Spleen (tissue), 11 donors: ENCODE results near the gene TIMM17B. TPM values are rescaled to one million over a fixed set of nuclear protein-coding genes. Genes with fewer than 3 reads are reported as not detected.

Experiments used
- DNase-seq: peaks from one replicate; pipeline ENCODE4 v3.0.0-alpha.2; 2020
- H3K27ac ChIP-seq, 8 donors: fragments of 200-600 bp; sonication (generic) in 7 of 8; 1 replicate in 4 of 8; 2 replicates in 4 of 8; pipeline versions ENCODE4 v1.5.0 to v1.8.0; 2016 to 2021; ENCODE audit warnings: inconsistent platforms in 4 of 8, mild to moderate bottlenecking in 4 of 8, moderate library complexity in 1 of 8
- H3K27me3 ChIP-seq, 7 donors: fragments of 200-600 bp; sonication (generic) in 6 of 7; replicated peaks in 1 of 7; 1 replicate in 4 of 7; 2 replicates in 3 of 7; pipeline versions ENCODE4 v1.5.0 to v1.8.0; 2016 to 2021; ENCODE audit warnings: inconsistent platforms in 3 of 7, mild to moderate bottlenecking in 1 of 7
- H3K36me3 ChIP-seq, 6 donors: fragments of 200-600 bp; sonication (generic) in 5 of 6; 1 replicate in 4 of 6; 2 replicates in 2 of 6; pipeline versions ENCODE4 v1.5.0 to v1.8.0; 2016 to 2021; ENCODE audit warnings: inconsistent platforms in 2 of 6
- H3K4me1 ChIP-seq, 6 donors: fragments of 200-600 bp; sonication (generic) in 5 of 6; 1 replicate in 3 of 6; 2 replicates in 3 of 6; pipeline versions ENCODE4 v1.5.0 to v1.8.0; 2016 to 2021; ENCODE audit warnings: inconsistent platforms in 3 of 6
- H3K4me3 ChIP-seq, 8 donors: fragments of 200-600 bp; sonication (generic) in 7 of 8; 1 replicate in 4 of 8; 2 replicates in 4 of 8; pipeline versions ENCODE4 v1.5.0 to v1.8.0; 2016 to 2021; ENCODE audit warnings: inconsistent platforms in 4 of 8, mild to moderate bottlenecking in 4 of 8, moderate library complexity in 2 of 8
- H3K9me3 ChIP-seq, 8 donors: fragments of 200-600 bp; sonication (generic) in 7 of 8; 1 replicate in 4 of 8; 2 replicates in 4 of 8; pipeline versions ENCODE4 v1.5.0 to v1.8.0; 2016 to 2021; ENCODE audit warnings: inconsistent platforms in 4 of 8
- POLR2A ChIP-seq, 3 donors: fragments of 450-650 bp; IDR thresholded peaks; one replicate each; pipeline ENCODE4 v1.5.1; 2017; ENCODE audit warnings: antibody characterized with exemption in 3 of 3, mild to moderate bottlenecking in 1 of 3
- POLR2AphosphoS5 ChIP-seq, 3 donors: sonication (generic); formaldehyde crosslinking; IDR thresholded peaks; one replicate each; pipeline ENCODE4 v1.5.1; 2017; ENCODE audit warnings: antibody characterized with exemption in 3 of 3
- WGBS, 5 donors: extraction: QIAGEN DNeasy Blood & Tissue Kit in 3 of 5; methylation state at CpG; one replicate each; pipeline versions ENCODE4 v1.1.5 to v1.1.7; 2013 to 2018; 5-methylcytosine and 5-hydroxymethylcytosine counted together
- intact Hi-C: fragments of 100-400 bp; cut with DNase I; formaldehyde crosslinking; loops from one replicate; pipeline ENCODE4 v1.15.0; 2023; ENCODE audit warnings: low total_unique reads
- polyA plus RNA-seq, 3 donors: library from polyadenylated mRNA; stranded (reverse); fragments of 200-250 nt; gene quantifications; one replicate each; pipeline ENCODE4 v1.2.1, GENCODE V29; 2013
- total RNA-seq, 7 donors: library from RNA; depleted of rRNA in 3 of 7; stranded (reverse); fragments of >200 nt in 3 of 7; fragmentation: NEBNext Ultra II Directional in 4 of 7; extraction: Animal tissue kit (Norgen Biotek cat#: 25700) in 4 of 7; gene quantifications; one replicate each; pipeline versions ENCODE4 v1.1.0 to v1.2.1, GENCODE V29; 2016 to 2021
- TF ChIP-seq, protein P1 (sequence below), 11 experiments: fragments of 200-600 bp in 7 of 11; fragments of 450-650 bp in 4 of 11; sonication (generic) in 4 of 11; IDR thresholded peaks in 8 of 11; conservative IDR thresholded peaks in 3 of 11; 1 replicate in 7 of 11; 2 replicates in 4 of 11; pipeline versions ENCODE4 v1.4.0 to v1.8.0; 2016 to 2021; ENCODE audit warnings: antibody characterized with exemption in 11 of 11, inconsistent platforms in 4 of 11, mild to moderate bottlenecking in 1 of 11
- donor health status: healthy with polysubstance abuse.
- donor health status: DM: no; HTN: no; CAD: no; lungs with moderate emphysema.
- donor health status: DM: no; HTN: no; CAD: no.
- donor health status: Bipolar disorder and iron deficiency.
- donor health status: healthy.
- donor health status: DM: no; HTN: no; CAD: no.
- donor health status: DM: yes; HTN: yes; CAD: no.

Gene TIMM17B
- total and polyA plus RNA-seq, 10 donors, result 29.3 to 68.8 (median 39.5) TPM

DNA sequence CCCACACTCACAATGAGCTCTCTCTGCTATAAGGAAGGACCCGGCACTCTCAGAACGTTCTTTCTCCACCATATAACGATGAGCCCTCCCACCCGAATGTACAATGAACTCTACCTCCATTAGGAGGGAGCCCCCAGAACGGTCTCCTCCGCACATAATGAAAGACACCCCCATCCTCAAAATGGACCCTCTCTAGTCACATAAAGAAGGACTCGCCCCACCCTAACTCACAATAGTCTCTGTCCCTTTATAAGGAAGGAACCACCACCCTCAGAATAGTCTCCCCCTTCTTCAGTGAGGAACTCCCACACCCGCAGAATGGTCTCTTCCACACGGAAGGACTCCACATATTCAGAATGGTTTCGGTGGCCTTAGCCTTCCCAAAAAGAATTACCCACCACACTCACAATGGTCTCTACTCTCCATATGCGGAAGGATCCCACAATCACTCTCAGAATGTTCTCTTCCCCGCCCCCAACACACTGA lies 13.4 kb upstream of the TIMM17B start:
- TF ChIP-seq POLR2AphosphoS5 (IDR thresholded peaks at IDR 0.05), result no peak
- TF ChIP-seq, protein P1, sequence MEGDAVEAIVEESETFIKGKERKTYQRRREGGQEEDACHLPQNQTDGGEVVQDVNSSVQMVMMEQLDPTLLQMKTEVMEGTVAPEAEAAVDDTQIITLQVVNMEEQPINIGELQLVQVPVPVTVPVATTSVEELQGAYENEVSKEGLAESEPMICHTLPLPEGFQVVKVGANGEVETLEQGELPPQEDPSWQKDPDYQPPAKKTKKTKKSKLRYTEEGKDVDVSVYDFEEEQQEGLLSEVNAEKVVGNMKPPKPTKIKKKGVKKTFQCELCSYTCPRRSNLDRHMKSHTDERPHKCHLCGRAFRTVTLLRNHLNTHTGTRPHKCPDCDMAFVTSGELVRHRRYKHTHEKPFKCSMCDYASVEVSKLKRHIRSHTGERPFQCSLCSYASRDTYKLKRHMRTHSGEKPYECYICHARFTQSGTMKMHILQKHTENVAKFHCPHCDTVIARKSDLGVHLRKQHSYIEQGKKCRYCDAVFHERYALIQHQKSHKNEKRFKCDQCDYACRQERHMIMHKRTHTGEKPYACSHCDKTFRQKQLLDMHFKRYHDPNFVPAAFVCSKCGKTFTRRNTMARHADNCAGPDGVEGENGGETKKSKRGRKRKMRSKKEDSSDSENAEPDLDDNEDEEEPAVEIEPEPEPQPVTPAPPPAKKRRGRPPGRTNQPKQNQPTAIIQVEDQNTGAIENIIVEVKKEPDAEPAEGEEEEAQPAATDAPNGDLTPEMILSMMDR (IDR thresholded peaks at IDR 0.05 in 8 of 11, conservative IDR thresholded peaks at IDR 0.05 in 3 of 11), result peak in 1 of 11 experiments; percentile 3
- intact Hi-C loops, result no loop called here
- no peak for DNase-seq
- Histone ChIP-seq H3K9me3 (no peaks in the 10 kb centered on the region), H3K27me3 (no peaks in the 10 kb centered on the region), H3K4me1 (peaks cover 0 to 56% (median 28%) of the 10 kb centered on the region in 6 donors), H3K36me3 (peaks cover 0 to 62% (median 19%) of the 10 kb centered on the region in 6 donors), H3K27ac (peak overlapping the region in 7 of 8 donors; percentile 81 to 90 (median 88)), H3K4me3 (peak overlapping the region; percentile 53 to 85 (median 63))
- WGBS, 5 donors, result 1 to 38% (median 1%) methylated on average over 10 to 12 of the region's 12 CpGs

DNA sequence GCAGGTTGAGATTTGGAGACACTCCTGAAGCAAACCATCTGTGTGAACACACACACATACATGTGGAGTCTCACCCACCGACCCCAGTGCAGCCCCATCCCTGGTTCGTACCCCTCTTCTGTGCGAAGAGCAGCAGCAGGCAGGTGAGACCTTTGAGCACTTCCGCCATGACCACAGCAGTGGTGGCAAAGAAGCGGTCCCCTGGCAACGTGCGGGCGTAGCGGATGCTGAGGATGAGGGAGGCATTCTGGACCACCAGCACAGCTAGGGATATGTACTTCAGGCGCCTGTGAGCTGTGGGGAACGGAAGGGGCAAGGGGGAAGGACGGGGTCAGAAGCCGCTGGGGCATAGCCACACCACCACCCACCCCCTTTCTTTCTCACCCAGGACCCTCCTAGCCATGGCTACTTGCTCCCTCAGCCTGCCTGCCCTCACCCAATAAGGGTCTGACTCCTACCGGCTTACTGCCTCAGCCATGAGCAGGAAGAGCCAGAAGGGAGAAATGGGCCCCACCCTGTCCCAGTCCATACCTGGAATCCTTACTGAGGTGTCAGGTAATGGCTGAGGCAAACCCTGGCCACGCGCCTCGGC lies 12.2 kb upstream of the TIMM17B start:
- peak; percentile 50 to 71 (median 63) for TF ChIP-seq POLR2AphosphoS5 (IDR thresholded peaks at IDR 0.05)
- TF ChIP-seq POLR2A (IDR thresholded peaks at IDR 0.05), result no peak
- DNase-seq, result no peak
- 91 to 97% (median 93%) methylated on average over 7 to 17 of the region's 17 CpGs for WGBS, 5 donors
- intact Hi-C loops, result no loop called here
- Histone ChIP-seq H3K27ac (no peak overlapping the region), H3K4me3 (no peak overlapping the region), H3K27me3 (no peaks in the 10 kb centered on the region), H3K4me1 (peaks cover 0 to 44% (median 18%) of the 10 kb centered on the region in 6 donors), H3K9me3 (no peaks in the 10 kb centered on the region), H3K36me3 (peaks cover 0 to 62% (median 18%) of the 10 kb centered on the region in 6 donors)

DNA sequence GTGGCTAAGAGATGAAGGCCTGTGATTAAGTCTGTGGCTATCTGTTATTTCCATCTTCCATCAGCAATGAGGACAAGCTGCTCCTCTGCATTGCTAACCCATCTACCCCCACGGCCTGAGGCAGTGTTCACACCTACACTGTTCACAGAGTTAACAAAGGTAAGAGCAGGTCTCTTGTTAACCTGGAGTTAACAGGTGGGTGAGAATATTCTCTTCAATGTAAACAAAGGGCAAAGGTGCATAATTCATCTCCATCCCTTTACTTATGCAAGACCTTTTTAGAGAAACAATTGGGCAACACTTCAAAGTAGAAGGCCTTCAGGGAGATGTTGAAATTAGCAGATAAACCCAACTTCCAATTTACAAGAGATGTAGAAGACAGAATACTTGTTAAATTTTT lies 11.0 kb upstream of the TIMM17B start:
- no peaks in the 10 kb centered on the region for H3K9me3 ChIP-seq
- H3K4me3 ChIP-seq, result no peak overlapping the region
- DNase-seq, result no peak
- H3K27ac ChIP-seq, result no peak overlapping the region
- WGBS, 5 donors, result 67 to 88% (median 75%) methylated on average over 1 of the region's 1 CpG
- H3K36me3 ChIP-seq, result peaks cover 0 to 62% (median 15%) of the 10 kb centered on the region in 6 donors
- intact Hi-C loops, result no loop called here
- TF ChIP-seq POLR2A (IDR thresholded peaks at IDR 0.05), result no peak
- no peak for TF ChIP-seq POLR2AphosphoS5 (IDR thresholded peaks at IDR 0.05)
- TF ChIP-seq, protein P1 (IDR thresholded peaks at IDR 0.05 in 8 of 11, conservative IDR thresholded peaks at IDR 0.05 in 3 of 11), result no peak
- H3K4me1 ChIP-seq, result peaks cover 0 to 32% (median 10%) of the 10 kb centered on the region in 6 donors
- H3K27me3 ChIP-seq, result no peaks in the 10 kb centered on the region

DNA sequence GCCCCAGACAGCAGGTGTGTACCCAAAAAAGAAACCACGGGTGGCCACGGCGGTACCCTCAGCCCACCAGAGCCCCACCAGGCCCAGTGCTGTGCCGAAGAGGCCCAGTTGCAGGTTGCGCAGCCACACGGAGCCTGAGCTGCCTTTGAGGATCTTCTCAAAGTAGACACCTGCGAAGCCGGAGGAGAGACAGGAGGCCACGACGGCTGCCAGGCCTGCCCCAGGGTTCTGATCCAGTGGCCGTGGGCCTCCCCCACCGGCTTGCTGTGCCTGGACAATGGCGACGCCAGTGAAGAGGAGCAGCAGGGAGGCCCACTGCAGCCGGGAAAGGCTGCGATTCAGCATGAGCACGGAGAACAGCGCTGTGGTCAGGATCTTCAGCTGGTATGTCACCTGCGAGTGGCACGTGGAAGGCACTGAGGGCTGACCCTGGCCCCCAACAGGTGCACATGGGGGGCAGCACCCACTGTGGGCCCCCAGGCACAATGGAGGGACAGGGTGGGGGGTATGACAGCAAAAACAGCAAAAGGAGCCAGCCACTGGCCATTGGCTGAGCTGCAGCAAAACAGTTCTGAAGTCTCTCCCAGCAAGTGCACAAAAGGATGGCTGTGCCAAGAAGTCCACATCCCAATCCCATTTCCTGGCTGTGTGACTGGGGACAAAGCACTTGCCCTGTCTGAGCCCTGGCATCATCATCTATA lies 7.7 kb upstream of the TIMM17B start:
- intact Hi-C loops, result no loop called here
- Histone ChIP-seq H3K27ac (no peak overlapping the region), H3K9me3 (no peaks in the 10 kb centered on the region), H3K4me3 (no peak overlapping the region), H3K36me3 (peaks cover 0 to 87% (median 34%) of the 10 kb centered on the region in 6 donors), H3K4me1 (peaks cover 0 to 5% (median 3%) of the 10 kb centered on the region in 6 donors), H3K27me3 (no peaks in the 10 kb centered on the region)
- no peak for TF ChIP-seq POLR2A (IDR thresholded peaks at IDR 0.05)
- TF ChIP-seq, protein P1 (IDR thresholded peaks at IDR 0.05 in 8 of 11, conservative IDR thresholded peaks at IDR 0.05 in 3 of 11), result no peak
- peak in 1 of 3 donors; percentile 38 for TF ChIP-seq POLR2AphosphoS5 (IDR thresholded peaks at IDR 0.05)
- peak; percentile 74 for DNase-seq
- WGBS, 5 donors, result 88 to 100% (median 92%) methylated on average over 1 to 20 of the region's 20 CpGs
